PFSK-1 (cell line): ENCODE results near the gene TPPP.

ENCODE experiments used
- POLR2AphosphoS5 ChIP-seq: IDR thresholded peaks from 2 replicates; pipeline ENCODE4 v1.6.1; 2012; ENCODE audit warnings: low read depth, mild to moderate bottlenecking, control low read depth, low read length, moderate library complexity
- REST ChIP-seq, 2 experiments: IDR thresholded peaks; 2 replicates each; pipeline versions ENCODE4 v1.6.1 to v1.8.0; 2011 to 2012; ENCODE audit warnings: low read depth in 2 of 2, low read length in 2 of 2, control low read depth in 1 of 2, inconsistent platforms in 1 of 2, mild to moderate bottlenecking in 1 of 2, moderate library complexity in 1 of 2; ENCODE audit not compliant: insufficient read depth in 1 of 2
- TAF1 ChIP-seq: IDR thresholded peaks from 2 replicates; pipeline ENCODE4 v1.6.1; 2012; ENCODE audit warnings: low read length, control low read depth, borderline replicate concordance; ENCODE audit not compliant: insufficient read depth

GRCh38 chr5:620586-621180 lies 72.5 kb downstream of the TPPP start:
- TF ChIP-seq POLR2AphosphoS5 (no peak), REST (IDR thresholded peaks at IDR 0.05; ENCODE audit: insufficient read depth in 1 of 2, low read depth in 2 of 2, low read length in 2 of 2) (no peak), TAF1 (no peak)
